ENCODE measurements around the gene THEM5.

DNA sequence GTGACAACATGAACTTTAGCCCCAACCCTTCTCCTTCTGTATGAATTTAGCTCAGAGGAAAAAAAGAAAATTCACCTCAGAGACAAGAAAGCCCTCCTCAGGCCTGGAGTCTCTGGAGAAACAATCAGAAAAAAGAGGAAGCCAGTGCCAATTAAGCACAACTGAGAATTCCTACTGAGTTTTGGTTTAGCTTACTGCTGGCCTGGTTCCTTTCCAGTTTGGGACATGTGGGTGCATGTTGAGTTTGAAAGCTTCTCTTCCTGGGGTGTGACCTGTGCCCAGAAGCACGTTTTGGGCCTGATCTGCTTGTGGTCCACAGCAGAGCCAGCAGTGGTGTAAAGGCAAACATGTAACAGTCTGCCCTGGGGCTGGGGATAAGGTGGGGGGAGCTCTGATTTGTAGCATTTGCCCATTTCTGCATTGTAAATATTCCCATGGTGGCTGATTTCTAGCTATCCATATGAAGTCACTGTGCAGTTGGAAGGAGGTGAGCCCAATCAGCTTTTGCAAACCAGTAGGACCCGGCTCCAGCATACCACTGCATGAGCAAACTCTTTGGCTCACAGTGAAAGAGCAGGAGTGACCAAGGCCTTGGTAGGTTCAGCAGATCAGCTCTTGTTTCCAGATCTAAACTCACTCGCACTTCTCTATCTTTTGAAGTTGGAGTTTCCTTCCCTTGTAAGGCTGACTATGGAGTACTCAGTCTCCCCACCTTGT lies 4.7 kb upstream of the THEM5 start:
- TF ChIP-seq POLR2A (IDR thresholded peaks at IDR 0.05) = no peak
- no peak for TF ChIP-seq CTCF (IDR thresholded peaks at IDR 0.05)
